Measurements from ENCODE around the gene BLOC1S3. TPM values are rescaled to one million over a fixed set of nuclear protein-coding genes. Genes with fewer than 3 reads are reported as not detected.

The BLOC1S3 gene
- total RNA-seq, 1 donor: 7.7 TPM

GRCh38 chr19:45169602-45170001 lies 9.0 kb upstream of the BLOC1S3 start:
- no peak for DNase-seq (ENCODE audit: low read depth)
- no peak for TF ChIP-seq CTCF (IDR thresholded peaks at IDR 0.05; ENCODE audit: insufficient read depth, low read length)
- H3K4me3 ChIP-seq (ENCODE audit: low read depth, low read length): no peak overlapping the region

DNA sequence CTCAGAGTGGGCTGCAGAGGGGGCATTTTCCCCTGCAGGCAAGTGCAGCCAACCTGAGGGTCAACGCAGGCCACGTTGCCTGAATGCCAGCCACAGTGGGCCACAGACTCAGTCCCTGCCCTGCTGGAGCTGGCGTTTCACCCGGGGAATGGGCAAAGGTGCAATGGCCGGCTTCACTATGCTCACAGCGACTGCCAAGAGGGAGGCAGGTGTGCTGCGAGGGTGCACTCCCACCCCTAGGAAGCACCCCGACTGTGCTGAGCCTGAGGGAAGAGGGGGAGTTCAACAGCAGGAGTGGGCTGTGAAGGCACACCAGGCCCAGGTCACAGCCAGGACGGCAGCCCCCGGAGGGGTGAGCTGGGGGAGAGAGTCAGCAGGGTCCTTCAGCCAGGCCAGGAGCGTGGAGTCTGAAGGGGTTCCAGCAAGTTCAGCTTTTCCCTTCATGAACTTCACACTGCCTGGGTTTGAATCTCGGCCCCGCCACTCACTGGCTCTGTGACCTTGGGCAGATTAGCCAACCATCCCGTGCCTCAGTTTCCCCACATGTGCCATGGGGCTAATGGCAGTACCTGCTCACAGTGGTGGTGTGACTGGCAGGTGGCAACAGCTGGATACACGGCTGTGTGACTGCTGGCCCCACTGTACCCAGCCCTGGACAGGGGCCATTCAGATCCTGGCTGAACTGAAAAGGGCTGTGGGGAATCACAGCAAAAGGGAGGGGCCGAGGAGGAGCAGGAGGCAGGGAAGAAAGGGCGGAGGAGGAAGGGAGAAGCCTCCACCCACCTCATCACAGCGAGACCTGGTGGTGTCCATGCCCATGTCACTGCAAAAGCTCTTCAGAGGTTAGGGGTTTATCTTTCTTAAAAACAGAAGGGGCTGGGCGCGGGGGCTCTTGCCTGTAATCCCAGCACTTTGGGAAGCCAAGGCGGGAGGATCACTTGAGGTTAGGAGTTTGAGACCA lies 8.2 kb upstream of the BLOC1S3 start:
- H3K4me3 ChIP-seq (ENCODE audit: low read depth, low read length): no peak overlapping the region
- no peak for DNase-seq (ENCODE audit: low read depth)
- TF ChIP-seq CTCF (IDR thresholded peaks at IDR 0.05; ENCODE audit: insufficient read depth, low read length): no peak

GRCh38 chr19:45171211-45171623 lies 7.4 kb upstream of the BLOC1S3 start:
- DNase-seq (ENCODE audit: low read depth): no peak
- TF ChIP-seq CTCF (IDR thresholded peaks at IDR 0.05; ENCODE audit: insufficient read depth, low read length): no peak
- H3K4me3 ChIP-seq (ENCODE audit: low read depth, low read length): no peak overlapping the region

GRCh38 chr19:45172173-45172572 lies 6.4 kb upstream of the BLOC1S3 start:
- no peak overlapping the region for H3K4me3 ChIP-seq (ENCODE audit: low read depth, low read length)
- DNase-seq (ENCODE audit: low read depth): no peak
- TF ChIP-seq CTCF (IDR thresholded peaks at IDR 0.05; ENCODE audit: insufficient read depth, low read length): no peak

DNA sequence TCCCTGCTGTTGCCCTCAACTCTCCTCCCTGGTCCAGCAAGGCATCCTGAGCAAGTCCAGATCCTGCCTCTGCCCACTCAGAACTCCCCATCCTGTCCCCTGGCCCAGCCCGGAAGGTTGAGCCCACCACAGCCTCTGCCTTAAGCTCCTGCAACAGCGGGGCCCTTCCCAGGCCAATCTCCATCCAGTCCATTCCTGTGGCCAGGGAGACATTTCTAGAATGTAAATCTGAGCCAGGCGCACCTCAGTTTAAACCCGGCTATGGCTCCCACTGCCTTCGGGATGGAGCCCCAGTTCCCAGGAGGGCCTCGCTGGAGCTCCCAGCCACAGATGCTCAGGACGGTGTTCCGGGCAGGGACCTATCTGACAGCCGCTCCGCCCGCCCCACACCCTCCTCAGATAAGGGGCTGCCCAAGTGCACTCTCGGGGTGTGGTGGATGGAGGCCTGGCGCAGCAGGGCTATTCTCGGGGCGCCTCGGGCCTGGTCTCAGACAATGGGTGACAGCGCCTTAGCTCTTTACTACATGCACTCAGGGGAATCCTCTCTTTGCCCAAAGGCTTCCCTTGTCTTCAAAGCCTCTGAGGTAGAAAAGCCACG lies 5.9 kb upstream of the BLOC1S3 start:
- DNase-seq (ENCODE audit: low read depth): no peak
- no peak overlapping the region for H3K4me3 ChIP-seq (ENCODE audit: low read depth, low read length)
- no peak for TF ChIP-seq CTCF (IDR thresholded peaks at IDR 0.05; ENCODE audit: insufficient read depth, low read length)

GRCh38 chr19:45173816-45174215 lies 4.8 kb upstream of the BLOC1S3 start:
- no peak for TF ChIP-seq CTCF (IDR thresholded peaks at IDR 0.05; ENCODE audit: insufficient read depth, low read length)
- no peak for DNase-seq (ENCODE audit: low read depth)
- no peak overlapping the region for H3K4me3 ChIP-seq (ENCODE audit: low read depth, low read length)

Measured in fibroblast of the aortic adventitia (primary cell).